ENCODE data around the gene NT5C. TPM values are rescaled to one million over a fixed set of nuclear protein-coding genes. Genes with fewer than 3 reads are reported as not detected.

The NT5C gene
- total and polyA plus RNA-seq, 12 donors: 17.1 to 71.7 (median 23.6) TPM

DNA sequence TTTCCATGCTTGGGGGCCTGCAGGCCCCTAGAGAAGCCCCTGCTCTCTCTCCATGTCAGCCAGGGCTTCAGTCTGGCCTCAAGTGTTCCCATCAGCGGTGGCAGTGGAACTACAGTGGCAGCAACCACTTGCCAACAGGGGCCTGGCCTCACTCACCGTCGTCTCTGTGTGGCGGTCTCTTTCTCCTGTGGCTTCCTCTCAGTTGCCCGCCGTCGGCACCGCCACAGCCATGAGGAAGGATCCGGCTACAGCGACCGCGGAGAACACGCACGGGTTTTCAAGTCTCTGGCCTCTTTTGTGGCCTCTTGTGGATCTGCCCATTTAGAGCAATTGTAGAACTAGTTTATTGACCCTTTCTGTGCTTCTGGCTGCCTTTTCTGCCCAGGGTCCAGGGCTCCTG, 13.2 kb downstream of the NT5C start:
- DNase-seq: no peak
- TF ChIP-seq, protein P1, sequence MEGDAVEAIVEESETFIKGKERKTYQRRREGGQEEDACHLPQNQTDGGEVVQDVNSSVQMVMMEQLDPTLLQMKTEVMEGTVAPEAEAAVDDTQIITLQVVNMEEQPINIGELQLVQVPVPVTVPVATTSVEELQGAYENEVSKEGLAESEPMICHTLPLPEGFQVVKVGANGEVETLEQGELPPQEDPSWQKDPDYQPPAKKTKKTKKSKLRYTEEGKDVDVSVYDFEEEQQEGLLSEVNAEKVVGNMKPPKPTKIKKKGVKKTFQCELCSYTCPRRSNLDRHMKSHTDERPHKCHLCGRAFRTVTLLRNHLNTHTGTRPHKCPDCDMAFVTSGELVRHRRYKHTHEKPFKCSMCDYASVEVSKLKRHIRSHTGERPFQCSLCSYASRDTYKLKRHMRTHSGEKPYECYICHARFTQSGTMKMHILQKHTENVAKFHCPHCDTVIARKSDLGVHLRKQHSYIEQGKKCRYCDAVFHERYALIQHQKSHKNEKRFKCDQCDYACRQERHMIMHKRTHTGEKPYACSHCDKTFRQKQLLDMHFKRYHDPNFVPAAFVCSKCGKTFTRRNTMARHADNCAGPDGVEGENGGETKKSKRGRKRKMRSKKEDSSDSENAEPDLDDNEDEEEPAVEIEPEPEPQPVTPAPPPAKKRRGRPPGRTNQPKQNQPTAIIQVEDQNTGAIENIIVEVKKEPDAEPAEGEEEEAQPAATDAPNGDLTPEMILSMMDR (IDR thresholded peaks at IDR 0.05): no peak
- peaks cover 0 to 40% (median 20%) of the 10 kb centered on the region in 9 donors for H3K4me1 ChIP-seq
- no peak overlapping the region for H3K27ac ChIP-seq
- H3K4me3 ChIP-seq: no peak overlapping the region
- no peak for ATAC-seq
- 90% methylated on average over 14 of the region's 14 CpGs for WGBS, 2 donors
- H3K9me3 ChIP-seq: no peaks in the 10 kb centered on the region
- no peaks in the 10 kb centered on the region for H3K27me3 ChIP-seq
- intact Hi-C loops (cut with DNase I): loop anchor here in 9 of 10 donors (5.0 to 10.0 kb wide), 7 partner anchors 46 to 296 kb away; partner anchors contain the start of genes NUP85 (in 3 of the 9), GRB2 (in 1 of the 9) and HID1 (in 1 of the 9)
- H3K36me3 ChIP-seq: peaks cover 0 to 40% (median 0%) of the 10 kb centered on the region in 9 donors

DNA sequence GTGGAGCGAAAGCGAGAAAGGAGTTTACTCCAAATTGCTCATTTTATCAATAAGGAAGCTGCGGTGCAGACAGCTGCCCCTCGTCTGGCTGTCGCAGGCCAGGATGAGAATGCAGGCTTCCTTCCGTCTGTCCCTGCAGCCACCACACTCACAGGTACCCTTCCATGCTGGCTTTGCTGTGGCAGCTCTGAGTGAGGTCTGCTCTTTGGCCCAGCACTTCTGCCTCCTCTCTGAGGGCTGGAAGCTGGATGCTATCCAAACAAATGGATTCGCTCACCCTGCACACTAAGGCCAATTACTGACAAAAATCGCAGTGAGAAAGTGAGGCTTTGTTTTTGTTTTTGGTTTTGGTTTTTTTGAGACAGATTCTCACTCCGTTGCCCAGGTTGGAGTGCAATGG, 14.8 kb downstream of the NT5C start:
- H3K27me3 ChIP-seq: no peaks in the 10 kb centered on the region
- H3K27ac ChIP-seq: peak overlapping the region in 1 of 10 donors; percentile 8
- no peaks in the 10 kb centered on the region for H3K9me3 ChIP-seq
- intact Hi-C loops (cut with DNase I): loop anchor here in 9 of 10 donors (5.0 to 10.0 kb wide), 7 partner anchors 48 to 298 kb away; partner anchors contain the start of genes NUP85 (in 3 of the 9), GRB2 (in 1 of the 9) and HID1 (in 1 of the 9)
- H3K36me3 ChIP-seq: peaks cover 0 to 43% (median 0%) of the 10 kb centered on the region in 9 donors
- no peak overlapping the region for H3K4me3 ChIP-seq
- 69 to 73% methylated on average over 9 of the region's 9 CpGs for WGBS, 2 donors
- TF ChIP-seq, protein P1 (IDR thresholded peaks at IDR 0.05): no peak
- peaks cover 0 to 46% (median 20%) of the 10 kb centered on the region in 9 donors for H3K4me1 ChIP-seq
- DNase-seq (no peak), ATAC-seq (no peak)

GRCh38 chr17:75115555-75115954, 16.0 kb downstream of the NT5C start:
- Histone ChIP-seq H3K4me3 (no peak overlapping the region), H3K9me3 (no peaks in the 10 kb centered on the region), H3K27ac (peak overlapping the region in 1 of 10 donors; percentile 91), H3K36me3 (peaks cover 0 to 31% (median 0%) of the 10 kb centered on the region in 9 donors), H3K4me1 (peaks cover 0 to 55% (median 32%) of the 10 kb centered on the region in 9 donors), H3K27me3 (no peaks in the 10 kb centered on the region)
- ATAC-seq: no peak
- intact Hi-C loops (cut with DNase I): loop anchor here in 9 of 10 donors (2.0 to 10.0 kb wide), 9 partner anchors 49 to 299 kb away; partner anchors contain the start of genes NUP85 (in 3 of the 9), GRB2 (in 1 of the 9) and HID1 (in 1 of the 9)
- TF ChIP-seq, protein P1 (IDR thresholded peaks at IDR 0.05): no peak
- DNase-seq: no peak

- TF ChIP-seq, protein P1 (IDR thresholded peaks at IDR 0.05): no peak
- Histone ChIP-seq H3K9me3 (no peaks in the 10 kb centered on the region), H3K4me1 (peaks cover 0 to 61% (median 35%) of the 10 kb centered on the region in 9 donors), H3K27ac (peak overlapping the region; percentile 55 to 96 (median 90)), H3K27me3 (no peaks in the 10 kb centered on the region), H3K36me3 (peaks cover 0 to 25% (median 0%) of the 10 kb centered on the region in 9 donors), H3K4me3 (peak overlapping the region; percentile 14 to 66 (median 58))
- WGBS, 2 donors: 39 to 55% methylated on average over 19 of the region's 19 CpGs
- DNase-seq (no peak), ATAC-seq (no peak)
- intact Hi-C loops (cut with DNase I): loop anchor here (2.0 to 10.0 kb wide), 15 partner anchors 37 to 300 kb away; partner anchors contain the start of genes NUP85 (in 3 of the 10), JPT1 (in 2 of the 10), SUMO2 (in 2 of the 10) and CDR2L (in 1 of the 10)
These were observed 16.8 kb downstream of the NT5C start for GRCh38 chr17:75114552-75115314.
